Suprapubic skin (tissue), 4 donors: ENCODE results near the gene BCL2L15. TPM values are rescaled to one million over a fixed set of nuclear protein-coding genes. Genes with fewer than 3 reads are reported as not detected.

Experiments
- DNase-seq, 2 donors: peaks; one replicate each; pipeline ENCODE4 v3.0.0-alpha.2; 2019; ENCODE audit warnings: low spot score in 2 of 2
- H3K27ac ChIP-seq: fragments of 200-600 bp; sonication (generic); one replicate; pipeline ENCODE4 v1.5.1; 2019
- H3K27me3 ChIP-seq: fragments of 200-600 bp; sonication (generic); one replicate; pipeline ENCODE4 v1.5.1; 2019
- H3K36me3 ChIP-seq: fragments of 200-600 bp; sonication (generic); one replicate; pipeline ENCODE4 v1.5.1; 2019
- H3K4me1 ChIP-seq: fragments of 200-600 bp; sonication (generic); one replicate; pipeline ENCODE4 v1.5.1; 2019
- H3K4me3 ChIP-seq: fragments of 200-600 bp; sonication (generic); one replicate; pipeline ENCODE4 v1.5.1; 2019; ENCODE audit warnings: mild to moderate bottlenecking
- H3K9me3 ChIP-seq: fragments of 200-600 bp; sonication (generic); one replicate; pipeline ENCODE4 v1.5.1; 2019
- CTCF ChIP-seq, 2 donors: fragments of 200-600 bp in 1 of 2; fragments of 450-650 bp in 1 of 2; sonication (generic) in 1 of 2; IDR thresholded peaks; one replicate each; pipeline ENCODE4 v1.5.1; 2016 to 2019; ENCODE audit warnings: antibody characterized with exemption in 2 of 2, mild to moderate bottlenecking in 1 of 2, moderate library complexity in 1 of 2
- EP300 ChIP-seq: sonication (generic); formaldehyde crosslinking; IDR thresholded peaks from one replicate; pipeline ENCODE4 v1.6.1; 2017; ENCODE audit warnings: antibody characterized with exemption
- POLR2A ChIP-seq, 2 donors: fragments of 450-650 bp; IDR thresholded peaks; one replicate each; pipeline ENCODE4 v1.6.1; 2017; ENCODE audit warnings: antibody characterized with exemption in 2 of 2, mild to moderate bottlenecking in 2 of 2, moderate library complexity in 2 of 2
- POLR2AphosphoS5 ChIP-seq, 3 donors: sonication (generic); formaldehyde crosslinking; IDR thresholded peaks; one replicate each; pipeline ENCODE4 v1.6.1; 2017; ENCODE audit warnings: antibody characterized with exemption in 3 of 3
- WGBS: methylation state at CpG from one replicate; pipeline ENCODE4 v1.1.5; 2018; 5-methylcytosine and 5-hydroxymethylcytosine counted together
- total RNA-seq, 4 donors: library from RNA; depleted of rRNA; stranded (reverse); fragments of >200 nt; gene quantifications; one replicate each; pipeline ENCODE4 v1.1.0, GENCODE V29; 2016

BCL2L15 gene
- total RNA-seq, 4 donors from 2014 or later, result 0.13 to 1.4 (median 0.45) TPM

GRCh38 chr1:113858982-113859381 lies 28.4 kb downstream of the BCL2L15 start:
- peaks cover 3% of the 10 kb centered on the region for H3K4me1 ChIP-seq
- H3K27ac ChIP-seq, result no peak overlapping the region
- no peaks in the 10 kb centered on the region for H3K27me3 ChIP-seq
- no peak for DNase-seq
- 54% methylated on average over 1 of the region's 1 CpG for WGBS
- no peaks in the 10 kb centered on the region for H3K9me3 ChIP-seq
- TF ChIP-seq EP300 (no peak), POLR2AphosphoS5 (IDR thresholded peaks at IDR 0.05) (no peak), POLR2A (IDR thresholded peaks at IDR 0.05) (no peak), CTCF (IDR thresholded peaks at IDR 0.05) (no peak)
- H3K4me3 ChIP-seq, result no peak overlapping the region
- H3K36me3 ChIP-seq, result no peaks in the 10 kb centered on the region

- no peak overlapping the region for H3K4me3 ChIP-seq
- no peak overlapping the region for H3K27ac ChIP-seq
- WGBS, result 84% methylated on average over 3 of the region's 3 CpGs
Measured at GRCh38 chr1:113858418-113858817, 29.0 kb downstream of the BCL2L15 start.

GRCh38 chr1:113857776-113858175 lies 29.6 kb downstream of the BCL2L15 start:
- TF ChIP-seq POLR2A (IDR thresholded peaks at IDR 0.05) (no peak), POLR2AphosphoS5 (IDR thresholded peaks at IDR 0.05) (no peak), CTCF (IDR thresholded peaks at IDR 0.05) (no peak), EP300 (no peak)
- no peak for DNase-seq
- 76% methylated on average over 3 of the region's 3 CpGs for WGBS
- Histone ChIP-seq H3K4me3 (no peak overlapping the region), H3K4me1 (peaks cover 3% of the 10 kb centered on the region), H3K36me3 (no peaks in the 10 kb centered on the region), H3K9me3 (no peaks in the 10 kb centered on the region), H3K27ac (no peak overlapping the region), H3K27me3 (no peaks in the 10 kb centered on the region)

More at GRCh38 chr1:113858418-113858817, 29.0 kb downstream of the BCL2L15 start:
- Histone ChIP-seq H3K4me1 (peaks cover 3% of the 10 kb centered on the region), H3K27me3 (no peaks in the 10 kb centered on the region), H3K36me3 (no peaks in the 10 kb centered on the region), H3K9me3 (no peaks in the 10 kb centered on the region)
- no peak for DNase-seq
- TF ChIP-seq POLR2AphosphoS5 (IDR thresholded peaks at IDR 0.05), result no peak
- no peak for TF ChIP-seq POLR2A (IDR thresholded peaks at IDR 0.05)
- no peak for TF ChIP-seq CTCF (IDR thresholded peaks at IDR 0.05)
- no peak for TF ChIP-seq EP300

GRCh38 chr1:113856401-113856790 lies 31.0 kb downstream of the BCL2L15 start:
- no peaks in the 10 kb centered on the region for H3K27me3 ChIP-seq
- WGBS, result 90% methylated on average over 2 of the region's 2 CpGs
- DNase-seq, result no peak
- H3K9me3 ChIP-seq, result no peaks in the 10 kb centered on the region
- H3K36me3 ChIP-seq, result no peaks in the 10 kb centered on the region
- no peak overlapping the region for H3K4me3 ChIP-seq
- peaks cover 3% of the 10 kb centered on the region for H3K4me1 ChIP-seq
- H3K27ac ChIP-seq, result no peak overlapping the region
- no peak for TF ChIP-seq POLR2AphosphoS5 (IDR thresholded peaks at IDR 0.05)
- TF ChIP-seq POLR2A (IDR thresholded peaks at IDR 0.05), result no peak
- no peak for TF ChIP-seq CTCF (IDR thresholded peaks at IDR 0.05)
- TF ChIP-seq EP300, result no peak

GRCh38 chr1:113855630-113856400 lies 31.6 kb downstream of the BCL2L15 start:
- H3K4me1 ChIP-seq, result peaks cover 3% of the 10 kb centered on the region
- 72% methylated on average over 4 of the region's 4 CpGs for WGBS
- H3K9me3 ChIP-seq, result no peaks in the 10 kb centered on the region
- H3K36me3 ChIP-seq, result no peaks in the 10 kb centered on the region
- no peak overlapping the region for H3K4me3 ChIP-seq
- TF ChIP-seq POLR2A (IDR thresholded peaks at IDR 0.05) (no peak), EP300 (no peak), POLR2AphosphoS5 (IDR thresholded peaks at IDR 0.05) (no peak), CTCF (IDR thresholded peaks at IDR 0.05) (no peak)
- no peak for DNase-seq
- H3K27ac ChIP-seq, result no peak overlapping the region
- no peaks in the 10 kb centered on the region for H3K27me3 ChIP-seq
